ENCODE measurements around the gene SDHAF2.
A peak's percentile ranks its signal among the peaks of the same experiment; 100 is the strongest.

SDHAF2 gene

DNA sequence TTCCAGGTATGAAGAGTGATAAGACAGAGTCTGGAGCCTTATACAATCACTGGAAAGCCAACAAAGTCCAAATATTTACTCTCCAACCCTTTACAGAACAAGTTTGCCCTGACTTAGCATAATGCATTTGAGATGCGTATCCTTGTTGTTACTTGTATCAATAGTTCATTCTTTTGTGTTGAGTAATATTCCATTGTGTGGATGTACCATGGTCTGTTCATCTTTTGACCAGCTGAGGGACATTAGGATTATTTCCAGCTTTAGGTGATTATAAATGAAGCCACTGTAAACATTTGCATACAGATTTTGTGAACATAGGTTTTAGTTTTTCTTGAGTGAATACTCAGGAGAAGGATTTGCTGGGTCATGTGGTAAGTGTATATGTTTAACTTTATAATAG, 9.7 kb downstream of the SDHAF2 start:
- Histone ChIP-seq H3K4me2 (no peak overlapping the region), H4K20me1 (ENCODE audit: insufficient read depth) (no peaks in the 10 kb centered on the region), H2AFZ (ENCODE audit: low read depth) (no peak overlapping the region), H3K36me3 (ENCODE audit: insufficient read depth) (peaks cover 11% of the 10 kb centered on the region; the same call in 1 of the 2 replicates), H3K9ac (no peak overlapping the region), H3K79me2 (ENCODE audit: insufficient read depth, low read depth) (peaks cover 41% of the 10 kb centered on the region; the same call in 1 of the 2 replicates), H3K4me1 (ENCODE audit: low read depth, poor library complexity, severe bottlenecking) (peaks cover under 1% of the 10 kb centered on the region), H3K27me3 (ENCODE audit: insufficient read depth, low read depth) (no peaks in the 10 kb centered on the region), H3K4me3 (IDR thresholded peaks at IDR 0.05; ENCODE audit: insufficient read depth, low read depth, low read length) (no peak overlapping the region), H3K27ac (no peak overlapping the region)
- TF ChIP-seq, protein P1, sequence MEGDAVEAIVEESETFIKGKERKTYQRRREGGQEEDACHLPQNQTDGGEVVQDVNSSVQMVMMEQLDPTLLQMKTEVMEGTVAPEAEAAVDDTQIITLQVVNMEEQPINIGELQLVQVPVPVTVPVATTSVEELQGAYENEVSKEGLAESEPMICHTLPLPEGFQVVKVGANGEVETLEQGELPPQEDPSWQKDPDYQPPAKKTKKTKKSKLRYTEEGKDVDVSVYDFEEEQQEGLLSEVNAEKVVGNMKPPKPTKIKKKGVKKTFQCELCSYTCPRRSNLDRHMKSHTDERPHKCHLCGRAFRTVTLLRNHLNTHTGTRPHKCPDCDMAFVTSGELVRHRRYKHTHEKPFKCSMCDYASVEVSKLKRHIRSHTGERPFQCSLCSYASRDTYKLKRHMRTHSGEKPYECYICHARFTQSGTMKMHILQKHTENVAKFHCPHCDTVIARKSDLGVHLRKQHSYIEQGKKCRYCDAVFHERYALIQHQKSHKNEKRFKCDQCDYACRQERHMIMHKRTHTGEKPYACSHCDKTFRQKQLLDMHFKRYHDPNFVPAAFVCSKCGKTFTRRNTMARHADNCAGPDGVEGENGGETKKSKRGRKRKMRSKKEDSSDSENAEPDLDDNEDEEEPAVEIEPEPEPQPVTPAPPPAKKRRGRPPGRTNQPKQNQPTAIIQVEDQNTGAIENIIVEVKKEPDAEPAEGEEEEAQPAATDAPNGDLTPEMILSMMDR (conservative IDR thresholded peaks at IDR 0.05; ENCODE audit: low read depth, low read length), result no peak

DNA sequence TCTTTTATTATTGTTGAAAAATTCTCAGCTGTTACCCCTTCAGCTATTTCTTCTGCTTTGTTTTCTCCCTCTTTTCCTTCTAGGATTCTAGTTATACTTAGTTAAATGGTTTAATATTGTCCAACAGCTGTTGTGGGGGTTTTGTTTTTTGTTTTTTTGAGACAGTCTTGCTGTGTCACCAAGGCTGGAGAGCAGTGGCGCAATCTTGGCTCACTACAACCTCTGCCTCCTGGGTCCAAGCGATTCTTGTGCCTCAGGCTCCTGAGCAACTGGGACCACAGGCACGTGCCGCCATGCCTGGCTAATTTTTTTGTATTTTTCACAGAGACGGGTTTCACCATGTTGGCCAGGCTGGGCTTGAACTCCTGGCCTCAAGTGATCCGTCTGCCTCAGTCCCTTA, 12.7 kb downstream of the SDHAF2 start:
- TF ChIP-seq, protein P1 (conservative IDR thresholded peaks at IDR 0.05; ENCODE audit: low read depth, low read length), result no peak
- H3K27me3 ChIP-seq (ENCODE audit: insufficient read depth, low read depth), result no peaks in the 10 kb centered on the region
- H3K79me2 ChIP-seq (ENCODE audit: insufficient read depth, low read depth), result peaks cover 15% of the 10 kb centered on the region; the same call in 1 of the 2 replicates
- peaks cover 7% of the 10 kb centered on the region; the same call in 1 of the 2 replicates for H3K36me3 ChIP-seq (ENCODE audit: insufficient read depth)
- H4K20me1 ChIP-seq (ENCODE audit: insufficient read depth), result no peaks in the 10 kb centered on the region
- H3K9ac ChIP-seq, result no peak overlapping the region
- H3K4me2 ChIP-seq, result no peak overlapping the region
- no peak overlapping the region for H2AFZ ChIP-seq (ENCODE audit: low read depth)
- H3K4me3 ChIP-seq (IDR thresholded peaks at IDR 0.05; ENCODE audit: insufficient read depth, low read depth, low read length), result no peak overlapping the region
- H3K4me1 ChIP-seq (ENCODE audit: low read depth, poor library complexity, severe bottlenecking), result peaks cover 22% of the 10 kb centered on the region
- H3K27ac ChIP-seq, result no peak overlapping the region

DNA sequence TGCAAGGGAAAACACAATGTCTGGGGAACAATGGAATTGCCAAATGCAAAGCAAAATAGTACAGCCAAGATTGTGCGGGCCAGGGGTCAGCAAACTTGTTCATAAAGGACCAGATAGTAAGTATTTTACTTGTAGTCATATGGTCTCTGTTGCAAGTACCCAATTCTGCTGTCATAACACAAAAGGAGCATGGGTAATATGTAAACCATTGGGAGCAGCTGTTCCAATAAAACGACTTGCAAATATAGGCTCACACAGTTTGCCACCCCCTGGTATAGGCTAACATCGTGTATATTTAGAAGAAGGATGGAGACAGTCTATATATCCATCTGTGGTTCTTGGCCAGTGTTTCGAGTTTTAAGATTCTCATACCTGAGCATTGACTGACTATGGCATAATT, 15.6 kb downstream of the SDHAF2 start:
- Histone ChIP-seq H3K36me3 (ENCODE audit: insufficient read depth) (no peaks in the 10 kb centered on the region), H3K27ac (peak overlapping the region; percentile 43; the same call in 1 of the 2 replicates), H2AFZ (ENCODE audit: low read depth) (no peak overlapping the region), H3K4me2 (no peak overlapping the region), H3K9ac (no peak overlapping the region), H3K4me3 (IDR thresholded peaks at IDR 0.05; ENCODE audit: insufficient read depth, low read depth, low read length) (no peak overlapping the region), H4K20me1 (ENCODE audit: insufficient read depth) (no peaks in the 10 kb centered on the region), H3K79me2 (ENCODE audit: insufficient read depth, low read depth) (peaks cover 10% of the 10 kb centered on the region; the same call in 1 of the 2 replicates), H3K27me3 (ENCODE audit: insufficient read depth, low read depth) (no peaks in the 10 kb centered on the region), H3K4me1 (ENCODE audit: low read depth, poor library complexity, severe bottlenecking) (peaks cover 22% of the 10 kb centered on the region)
- TF ChIP-seq, protein P1 (conservative IDR thresholded peaks at IDR 0.05; ENCODE audit: low read depth, low read length), result no peak

DNA sequence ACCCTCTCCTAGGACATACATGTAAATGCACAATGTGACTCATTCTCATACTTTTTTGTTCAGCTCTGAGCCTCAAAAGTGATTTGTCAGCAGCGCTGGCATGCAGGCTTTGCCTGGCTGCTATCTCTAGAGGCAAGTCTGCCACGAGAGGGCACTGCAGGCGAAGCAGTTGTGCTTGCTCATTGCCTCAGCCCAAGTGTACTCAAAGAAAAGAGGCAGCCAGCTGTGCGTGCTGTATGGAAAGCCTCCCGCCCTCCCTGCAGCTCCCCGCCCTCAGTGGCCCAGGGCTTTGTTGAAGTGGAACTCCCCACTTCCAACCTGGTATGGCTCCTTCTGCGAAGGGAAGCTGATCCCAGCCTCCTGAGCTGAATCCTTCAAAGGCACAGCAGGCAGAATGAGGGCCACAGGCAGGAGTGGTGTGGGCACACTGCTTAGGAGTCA, 16.3 kb downstream of the SDHAF2 start:
- TF ChIP-seq, protein P1 (conservative IDR thresholded peaks at IDR 0.05; ENCODE audit: low read depth, low read length), result peak; percentile 84
- H3K36me3 ChIP-seq (ENCODE audit: insufficient read depth), result no peaks in the 10 kb centered on the region
- no peaks in the 10 kb centered on the region for H3K27me3 ChIP-seq (ENCODE audit: insufficient read depth, low read depth)
- no peak overlapping the region for H3K9ac ChIP-seq
- peak overlapping the region; percentile 43; the same call in 1 of the 2 replicates for H3K27ac ChIP-seq
- H3K4me2 ChIP-seq, result 0 out of 2 replicates have a peak overlapping the region, but pooled peaks have one; percentile 7
- H2AFZ ChIP-seq (ENCODE audit: low read depth), result no peak overlapping the region
- H3K79me2 ChIP-seq (ENCODE audit: insufficient read depth, low read depth), result peaks cover 10% of the 10 kb centered on the region; the same call in 1 of the 2 replicates
- no peaks in the 10 kb centered on the region for H4K20me1 ChIP-seq (ENCODE audit: insufficient read depth)
- no peak overlapping the region for H3K4me3 ChIP-seq (IDR thresholded peaks at IDR 0.05; ENCODE audit: insufficient read depth, low read depth, low read length)
- H3K4me1 ChIP-seq (ENCODE audit: low read depth, poor library complexity, severe bottlenecking), result peaks cover 22% of the 10 kb centered on the region
